Tibial nerve (tissue), 4 donors: ENCODE results near the gene SLC36A3.

Source experiments
- CTCF ChIP-seq, 5 experiments: fragments of 200-600 bp in 3 of 5; fragments of 450-650 bp in 2 of 5; sonication (generic) in 3 of 5; IDR thresholded peaks; one replicate each; pipeline ENCODE4 v1.5.1; 2016 to 2019; ENCODE audit warnings: antibody characterized with exemption in 5 of 5, mild to moderate bottlenecking in 3 of 5, moderate library complexity in 2 of 5
- EP300 ChIP-seq, 2 donors: sonication (generic); formaldehyde crosslinking; IDR thresholded peaks; one replicate each; pipeline ENCODE4 v1.6.1; 2017; ENCODE audit warnings: antibody characterized with exemption in 2 of 2, mild to moderate bottlenecking in 1 of 2
- POLR2A ChIP-seq, 2 donors: fragments of 450-650 bp; IDR thresholded peaks; one replicate each; pipeline ENCODE4 v1.6.1; 2017; ENCODE audit warnings: antibody characterized with exemption in 2 of 2, mild to moderate bottlenecking in 2 of 2, moderate library complexity in 2 of 2

- TF ChIP-seq CTCF (IDR thresholded peaks at IDR 0.05), result no peak
- TF ChIP-seq POLR2A (IDR thresholded peaks at IDR 0.05), result peak; percentile 81 to 83
- peak; percentile 43 to 89 for TF ChIP-seq EP300 (IDR thresholded peaks at IDR 0.05)
Measured at GRCh38 chr5:151252762-151253604, 50.6 kb downstream of the SLC36A3 start, which contains the start of gene GM2A.
